HG02610 (cell line): ENCODE data around the gene SHKBP1.

Experiments used
- ATAC-seq: cut with Tn5 transposase; IDR thresholded peaks from one replicate; pipeline ENCODE4 v1.9.1; 2021; ENCODE audit warnings: mild to moderate bottlenecking, moderate library complexity; ENCODE audit not compliant: unreplicated experiment

SHKBP1 gene

GRCh38 chr19:40630571-40631160 lies 54.0 kb downstream of the SHKBP1 start:
- no peak for ATAC-seq

GRCh38 chr19:40632311-40633036 lies 55.8 kb downstream of the SHKBP1 start:
- no peak for ATAC-seq

- ATAC-seq = no peak
These were observed 56.5 kb downstream of the SHKBP1 start for GRCh38 chr19:40633207-40633606.

DNA sequence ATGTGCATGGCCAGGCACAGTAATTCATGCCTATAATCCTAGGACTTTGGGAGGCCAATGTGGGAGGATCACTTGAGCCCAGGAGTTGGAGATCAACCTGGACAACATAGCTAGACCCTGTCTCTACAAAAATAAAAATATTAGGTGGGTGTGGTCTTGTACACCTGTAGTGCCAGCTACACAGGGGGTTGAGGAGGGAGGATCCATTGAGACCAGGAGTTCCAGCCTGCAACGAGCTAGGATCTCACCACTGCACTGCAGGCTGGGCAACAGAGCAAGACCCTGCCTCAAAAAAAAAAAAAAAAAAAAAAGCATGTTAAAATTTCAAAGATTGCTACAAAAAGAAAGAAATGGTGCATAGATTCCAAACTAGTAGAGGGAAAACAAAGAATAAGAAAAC lies 61.7 kb downstream of the SHKBP1 start:
- no peak for ATAC-seq

DNA sequence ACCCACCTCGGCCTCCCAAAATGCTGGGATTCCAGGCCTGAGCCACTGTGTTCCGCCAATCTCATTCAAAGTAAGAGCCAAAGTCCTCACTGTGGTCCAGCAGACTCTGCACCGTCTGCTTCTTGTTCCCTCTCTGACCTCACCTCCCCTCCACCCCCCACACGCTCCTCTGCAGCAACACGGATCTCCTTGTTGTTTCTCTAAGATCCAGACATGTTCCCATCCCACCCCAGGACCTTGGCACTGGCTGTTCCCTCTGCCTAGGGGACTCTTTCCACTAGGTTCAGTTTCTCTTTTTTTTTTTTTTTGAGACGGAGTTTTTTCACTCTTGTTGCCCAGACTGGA lies 62.9 kb downstream of the SHKBP1 start:
- ATAC-seq = no peak

GRCh38 chr19:40640744-40641143 lies 64.1 kb downstream of the SHKBP1 start:
- no peak for ATAC-seq
